ENCODE measurements around the gene GSX2.
"Not testable (repeated sequence)": the region's sequence is repeated elsewhere in the genome, so short reads cannot be mapped to it uniquely, and the experiment has no call there.

DNA sequence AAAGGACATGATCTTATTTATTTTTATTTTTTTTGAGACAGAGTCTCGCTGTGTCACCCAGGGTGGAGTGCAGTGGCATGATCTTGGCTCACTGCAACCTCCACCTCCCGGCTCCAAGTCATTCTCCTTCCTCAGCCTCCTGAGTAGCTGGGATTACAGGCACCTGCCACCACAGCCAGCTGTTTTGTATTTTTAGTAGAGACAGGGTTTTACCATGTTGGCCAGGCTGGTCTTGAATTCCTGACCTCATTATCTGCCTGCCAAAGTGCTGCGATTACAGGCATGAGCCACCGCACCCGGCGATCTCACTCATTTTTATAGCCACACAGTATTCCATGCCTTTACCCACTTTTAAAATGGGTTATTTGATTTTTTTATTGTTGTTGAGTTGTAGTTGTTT, 16.3 kb downstream of the GSX2 start:
- TF ChIP-seq SMC3 (IDR thresholded peaks at IDR 0.05; ENCODE audit: low read length); SMAD3 (CRISPR knock-in tag; IDR thresholded peaks at IDR 0.05); AGO2 (optimal IDR thresholded peaks at IDR 0.05; ENCODE audit: low read depth, low read length); POLR2AphosphoS5 (IDR thresholded peaks at IDR 0.05; ENCODE audit: low read depth, low read length); BCL3 (CRISPR knock-in tag; IDR thresholded peaks at IDR 0.05); LCORL (IDR thresholded peaks at IDR 0.05); LCORL (CRISPR knock-in tag; IDR thresholded peaks at IDR 0.05); SALL1 (CRISPR knock-in tag; IDR thresholded peaks at IDR 0.05); MZF1 (CRISPR knock-in tag; IDR thresholded peaks at IDR 0.05; ENCODE audit: borderline replicate concordance); MAFF (IDR thresholded peaks at IDR 0.05; ENCODE audit: low read depth, low read length); CEBPB (IDR thresholded peaks at IDR 0.05; ENCODE audit: borderline replicate concordance, low read depth, low read length); ZSCAN9 (CRISPR knock-in tag; IDR thresholded peaks at IDR 0.05; ENCODE audit: borderline replicate concordance); CAMTA2 (CRISPR knock-in tag; IDR thresholded peaks at IDR 0.05; ENCODE audit: borderline replicate concordance): not testable (repeated sequence)
- TF ChIP-seq, protein P1, sequence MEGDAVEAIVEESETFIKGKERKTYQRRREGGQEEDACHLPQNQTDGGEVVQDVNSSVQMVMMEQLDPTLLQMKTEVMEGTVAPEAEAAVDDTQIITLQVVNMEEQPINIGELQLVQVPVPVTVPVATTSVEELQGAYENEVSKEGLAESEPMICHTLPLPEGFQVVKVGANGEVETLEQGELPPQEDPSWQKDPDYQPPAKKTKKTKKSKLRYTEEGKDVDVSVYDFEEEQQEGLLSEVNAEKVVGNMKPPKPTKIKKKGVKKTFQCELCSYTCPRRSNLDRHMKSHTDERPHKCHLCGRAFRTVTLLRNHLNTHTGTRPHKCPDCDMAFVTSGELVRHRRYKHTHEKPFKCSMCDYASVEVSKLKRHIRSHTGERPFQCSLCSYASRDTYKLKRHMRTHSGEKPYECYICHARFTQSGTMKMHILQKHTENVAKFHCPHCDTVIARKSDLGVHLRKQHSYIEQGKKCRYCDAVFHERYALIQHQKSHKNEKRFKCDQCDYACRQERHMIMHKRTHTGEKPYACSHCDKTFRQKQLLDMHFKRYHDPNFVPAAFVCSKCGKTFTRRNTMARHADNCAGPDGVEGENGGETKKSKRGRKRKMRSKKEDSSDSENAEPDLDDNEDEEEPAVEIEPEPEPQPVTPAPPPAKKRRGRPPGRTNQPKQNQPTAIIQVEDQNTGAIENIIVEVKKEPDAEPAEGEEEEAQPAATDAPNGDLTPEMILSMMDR (CRISPR knock-in tag; IDR thresholded peaks at IDR 0.05), result not testable (repeated sequence)

All from HepG2 (cell line).